GM12891 (cell line): ENCODE data around the gene INCENP.

Experiments used
- POLR2A ChIP-seq: IDR thresholded peaks from 2 replicates; pipeline ENCODE4 v1.6.1; 2011; ENCODE audit warnings: low read depth, low read length, control low read depth
- POLR2AphosphoS5 ChIP-seq: IDR thresholded peaks from 2 replicates; pipeline ENCODE4 v1.6.1; 2011; ENCODE audit warnings: low read depth, low read length, control low read depth
- POU2F2 ChIP-seq: IDR thresholded peaks from 2 replicates; pipeline ENCODE4 v1.6.1; 2011; ENCODE audit warnings: low read depth, mild to moderate bottlenecking, control low read depth, low read length, moderate library complexity

DNA sequence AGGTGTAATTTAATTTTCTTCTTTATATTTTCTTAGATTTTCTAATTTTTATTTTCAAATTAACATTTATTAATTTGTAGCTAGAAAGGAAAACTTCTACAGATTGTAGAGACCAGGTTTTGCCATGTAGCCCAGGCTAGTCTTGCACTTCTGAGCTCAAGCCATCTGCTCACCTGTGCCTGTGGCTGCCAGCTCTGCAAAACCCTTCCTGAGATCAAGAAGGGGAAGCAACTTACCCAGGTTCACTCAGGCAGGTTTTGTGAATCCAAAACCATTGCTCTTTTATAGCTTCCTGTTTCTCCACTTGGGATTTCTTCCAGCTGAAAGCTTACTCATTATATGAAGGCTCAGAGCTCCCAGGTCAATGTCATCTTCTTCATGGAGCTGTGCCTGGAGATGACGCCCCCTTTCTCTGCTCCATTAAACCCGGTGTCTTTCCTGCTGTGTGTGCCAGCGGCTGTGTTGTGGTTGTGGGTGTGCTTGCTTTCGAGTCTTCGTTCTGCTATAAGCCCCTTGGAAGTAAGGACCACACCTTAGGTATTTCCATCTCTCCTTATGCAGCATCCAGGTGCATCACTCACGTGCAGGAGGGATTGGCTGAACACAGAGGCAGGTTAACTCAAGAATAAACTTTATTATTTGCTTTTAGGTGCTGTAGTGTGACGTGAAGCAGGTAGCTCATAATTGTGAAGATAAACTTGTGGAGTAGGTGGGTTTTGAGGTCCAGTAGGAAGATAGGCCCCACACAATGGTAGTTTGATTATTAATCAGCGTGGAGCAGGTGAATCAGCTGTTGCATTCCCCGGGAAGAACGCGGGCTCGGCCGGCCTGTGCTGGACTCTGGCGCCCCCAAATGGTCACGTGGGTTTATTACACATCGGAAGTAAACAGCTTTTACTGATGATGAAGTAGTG, 42.2 kb upstream of the INCENP start:
- TF ChIP-seq POLR2A (no peak), POLR2AphosphoS5 (no peak), POU2F2 (no peak)
